T-helper 22 cell (primary cell): ENCODE results near the gene ZBTB48.
"Not testable (repeated sequence)": the region's sequence is repeated elsewhere in the genome, so short reads cannot be mapped to it uniquely, and the experiment has no call there.

Source experiments
- DNase-seq: peaks from one replicate; pipeline ENCODE4 v3.0.0-alpha.2; 2020; ENCODE audit warnings: low read depth

The ZBTB48 gene

DNA sequence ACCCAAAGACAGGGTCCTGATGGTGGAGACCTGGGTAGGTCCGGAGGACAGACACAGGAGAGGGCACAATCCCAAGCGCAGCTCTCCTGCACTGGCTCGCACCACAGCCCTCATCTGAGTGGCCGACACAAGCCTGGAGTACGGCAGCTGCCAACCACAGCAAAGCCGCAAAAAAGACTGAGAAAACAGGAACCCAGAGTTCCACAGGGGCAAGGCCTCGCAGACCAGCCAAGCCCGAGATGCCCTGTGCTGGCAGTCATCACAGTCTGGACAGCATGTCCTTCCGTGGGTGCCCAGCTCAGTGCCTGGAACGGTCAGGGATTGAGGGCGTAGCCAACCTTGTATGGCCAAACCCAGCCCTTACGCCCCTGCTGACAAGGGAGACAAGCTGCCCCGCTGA is 11.4 kb downstream of the ZBTB48 start:
- no peak for DNase-seq

DNA sequence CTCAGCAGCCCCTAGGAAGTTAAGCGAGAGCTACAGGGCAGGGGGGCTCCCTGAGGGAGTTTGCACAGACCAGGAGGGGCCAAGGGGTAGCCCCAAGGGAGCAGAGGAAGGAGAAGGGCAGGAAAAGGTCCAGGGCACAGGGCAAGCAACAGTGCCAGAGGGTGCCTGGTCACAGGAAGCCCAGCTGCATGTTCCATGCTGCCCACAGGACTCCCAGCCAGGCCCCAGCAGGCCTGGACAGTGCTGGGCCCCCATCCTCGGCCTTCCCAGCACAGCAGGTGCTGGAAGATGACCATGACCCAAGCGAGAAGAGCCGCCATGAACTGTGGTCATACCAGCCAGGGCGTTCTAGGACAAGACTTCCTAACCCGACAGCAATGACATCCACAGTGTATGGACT is 11.8 kb downstream of the ZBTB48 start:
- no peak for DNase-seq

DNA sequence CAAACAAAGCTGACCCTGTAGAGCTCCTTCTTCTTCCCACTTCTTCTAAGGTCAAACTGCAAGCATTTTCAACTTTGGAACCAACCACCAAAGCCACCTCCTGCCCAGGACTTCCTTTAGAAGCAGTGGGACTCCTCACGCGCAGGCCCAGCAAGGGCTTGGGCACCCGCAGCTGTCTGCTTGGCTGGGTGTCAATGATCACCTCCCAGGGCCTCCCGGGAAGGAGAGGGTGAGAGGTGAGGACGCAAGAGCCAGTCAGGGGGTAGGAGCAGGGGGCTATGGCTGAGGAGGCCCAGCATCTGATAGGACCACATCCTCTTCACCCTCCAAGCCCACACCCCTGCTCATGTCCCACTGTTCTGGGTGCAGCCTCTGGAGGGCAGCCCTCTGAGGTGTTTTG is 12.6 kb downstream of the ZBTB48 start:
- DNase-seq, result no peak

DNA sequence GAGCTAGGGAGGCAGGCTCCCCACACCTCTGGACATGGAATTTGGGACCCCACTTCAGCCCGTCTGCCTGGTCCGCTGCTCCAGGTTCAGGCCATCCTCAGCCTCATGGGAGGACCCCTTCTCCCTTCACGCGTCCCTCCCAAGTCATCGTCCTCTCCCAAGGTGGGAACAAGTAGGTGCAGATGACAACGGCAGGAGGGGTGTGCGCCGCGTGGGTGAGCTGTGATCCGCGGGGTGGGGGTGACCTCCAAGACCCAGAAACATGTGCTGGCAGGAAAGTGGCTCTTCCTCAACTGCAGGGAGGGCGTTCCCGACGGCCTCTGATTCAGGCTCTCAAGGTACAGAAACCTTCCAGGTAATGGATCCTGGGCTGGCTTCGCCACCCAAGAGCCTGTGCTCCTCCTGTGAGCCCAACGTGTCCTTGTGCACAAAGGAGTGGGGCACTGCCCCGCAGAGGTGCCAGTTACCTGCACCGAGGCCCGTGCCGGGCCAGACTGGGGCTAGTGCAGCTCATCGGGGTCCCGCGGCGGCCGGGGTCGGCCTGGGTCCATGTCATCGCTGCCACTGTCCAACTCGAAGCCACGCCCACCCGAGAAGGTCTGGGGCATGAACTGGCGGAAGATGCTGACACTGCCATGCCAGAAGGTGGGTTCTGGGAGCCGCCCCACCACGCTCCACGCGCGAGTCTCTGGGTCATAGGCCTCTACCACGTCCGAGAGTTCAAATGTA is 13.2 kb downstream of the ZBTB48 start:
- no peak for DNase-seq

DNA sequence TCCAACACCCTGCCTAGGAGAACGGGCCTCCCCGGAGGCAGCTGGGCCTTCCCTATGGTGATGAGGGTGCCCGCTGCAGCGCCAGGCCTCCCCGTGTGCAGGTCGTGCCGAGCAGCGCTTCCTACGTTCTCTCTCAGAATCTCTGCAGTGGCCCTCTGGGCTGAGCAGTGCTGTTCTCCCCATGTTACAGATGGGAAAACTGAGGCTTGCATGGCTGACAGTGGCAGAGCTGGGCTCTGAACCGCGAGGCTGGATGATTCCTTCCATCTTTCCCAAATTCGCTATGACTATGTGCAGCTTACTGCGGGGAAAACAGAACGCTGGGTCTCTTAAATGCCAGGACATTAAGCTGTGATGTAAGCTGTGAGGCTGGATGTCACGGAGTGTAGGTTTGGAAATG is 14.0 kb downstream of the ZBTB48 start:
- DNase-seq, result no peak

DNA sequence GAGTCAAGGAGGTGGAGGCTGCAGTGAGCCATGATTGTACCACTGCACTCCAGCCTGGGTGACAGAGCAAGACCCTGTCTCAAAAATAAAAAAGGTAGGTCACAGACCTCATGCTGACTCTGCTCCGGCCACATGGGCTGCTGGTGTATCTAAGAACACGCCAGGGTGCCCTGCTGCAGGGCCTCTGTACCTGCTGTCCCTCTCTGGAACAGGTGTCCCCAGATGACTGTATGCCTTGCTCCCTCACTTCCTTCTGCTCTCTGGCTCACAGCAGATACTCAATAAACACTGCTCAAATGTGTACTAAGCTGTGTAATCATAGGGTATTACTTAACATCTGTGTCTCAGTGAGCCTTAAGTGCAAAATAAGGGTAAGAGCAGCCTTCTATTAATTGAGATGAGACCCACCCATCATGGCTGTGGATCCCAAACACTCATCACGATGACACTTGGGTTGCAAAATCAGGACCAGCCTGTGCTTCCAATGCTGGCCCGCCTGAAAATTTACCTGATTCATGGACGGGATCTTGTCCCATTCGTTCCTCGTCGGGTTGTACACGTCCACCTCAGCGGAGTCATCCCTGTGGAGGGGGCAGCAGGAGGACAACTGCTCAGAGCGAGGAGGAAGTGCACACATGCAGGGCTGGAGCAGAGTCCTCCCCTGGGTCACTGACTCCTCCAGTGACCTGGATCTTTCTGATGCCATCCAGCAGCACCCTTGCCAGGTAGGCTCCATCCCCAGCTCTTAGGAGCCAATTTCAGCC is 15.4 kb downstream of the ZBTB48 start:
- DNase-seq, result no peak

DNA sequence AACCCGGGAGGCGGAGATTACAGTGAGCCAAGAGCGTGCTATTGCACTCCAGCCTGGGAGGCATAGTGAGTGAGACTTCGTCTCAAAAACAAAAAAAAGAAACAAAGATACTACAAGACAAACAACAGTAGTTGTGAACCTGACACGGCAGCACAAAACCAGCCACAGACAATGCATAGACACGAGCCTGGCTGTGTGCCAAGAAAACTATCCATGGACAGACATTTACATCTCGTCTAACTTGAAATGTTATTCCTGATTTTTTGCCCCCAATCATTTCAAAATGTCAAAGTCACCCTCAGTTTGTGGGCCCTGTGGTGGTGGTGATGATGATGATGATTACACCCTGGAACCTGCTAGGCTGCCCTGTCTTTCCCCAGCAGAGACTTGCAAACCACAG is 16.6 kb downstream of the ZBTB48 start:
- no peak for DNase-seq

DNA sequence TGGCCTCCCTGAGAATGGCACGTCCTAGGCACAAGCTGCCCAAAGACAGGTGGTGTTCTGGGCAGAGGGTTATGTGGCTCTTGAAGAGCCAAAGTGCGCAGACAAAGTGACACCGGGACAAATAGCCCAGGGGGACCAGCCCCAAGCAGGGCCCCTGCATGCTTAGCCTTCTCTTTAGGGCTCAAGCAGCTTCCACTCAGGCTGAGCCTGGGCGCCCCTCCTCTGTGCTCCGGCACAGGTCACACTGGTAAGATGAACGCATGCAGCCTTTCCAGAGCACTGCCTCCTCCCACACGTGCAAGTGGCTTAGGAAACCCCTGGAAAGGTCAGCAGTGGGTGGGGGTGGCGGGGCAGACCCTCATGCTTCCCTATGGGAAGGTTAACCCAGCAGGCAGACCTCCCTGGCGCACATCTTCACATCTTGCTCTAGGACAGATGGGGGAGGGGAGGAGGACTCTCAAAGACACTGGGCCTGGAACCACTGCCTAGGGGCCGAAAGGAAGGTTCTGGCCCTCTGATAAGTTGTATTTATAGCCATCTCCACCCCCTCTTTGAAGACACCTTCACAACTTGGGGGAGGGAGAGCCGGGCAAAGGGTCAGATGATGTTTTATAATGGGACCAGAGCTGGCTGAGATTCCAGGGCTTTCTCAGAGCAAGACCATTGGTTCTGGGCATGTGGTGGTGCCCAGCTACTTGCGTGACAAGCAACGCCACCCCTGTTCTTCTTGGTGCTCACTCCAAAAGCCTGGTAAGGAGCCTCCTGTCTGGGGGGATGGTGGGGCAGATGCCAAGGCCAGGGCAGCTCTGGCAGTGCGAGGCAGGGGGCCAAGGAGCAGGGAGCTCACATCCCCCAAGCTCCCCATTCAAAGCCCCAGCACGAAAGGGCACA is 17.3 kb downstream of the ZBTB48 start:
- no peak for DNase-seq

DNA sequence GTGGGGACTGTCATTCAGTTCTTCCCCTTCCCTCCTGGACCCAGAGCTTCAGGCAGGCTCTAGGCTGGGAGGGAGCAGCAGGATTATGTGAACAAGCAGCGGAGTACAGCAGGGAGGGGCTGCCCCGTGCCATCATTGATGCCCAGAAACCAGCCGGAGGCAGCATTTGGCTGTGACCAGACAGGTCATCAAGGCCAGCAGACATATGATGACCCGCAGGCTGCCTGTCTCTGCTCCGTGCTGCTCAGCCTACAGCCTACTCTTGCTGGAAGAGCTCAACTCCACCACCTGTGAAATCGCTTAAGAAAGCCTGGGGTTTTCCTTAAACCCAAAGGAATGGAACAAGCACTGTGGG is 18.0 kb downstream of the ZBTB48 start:
- DNase-seq, result no peak

DNA sequence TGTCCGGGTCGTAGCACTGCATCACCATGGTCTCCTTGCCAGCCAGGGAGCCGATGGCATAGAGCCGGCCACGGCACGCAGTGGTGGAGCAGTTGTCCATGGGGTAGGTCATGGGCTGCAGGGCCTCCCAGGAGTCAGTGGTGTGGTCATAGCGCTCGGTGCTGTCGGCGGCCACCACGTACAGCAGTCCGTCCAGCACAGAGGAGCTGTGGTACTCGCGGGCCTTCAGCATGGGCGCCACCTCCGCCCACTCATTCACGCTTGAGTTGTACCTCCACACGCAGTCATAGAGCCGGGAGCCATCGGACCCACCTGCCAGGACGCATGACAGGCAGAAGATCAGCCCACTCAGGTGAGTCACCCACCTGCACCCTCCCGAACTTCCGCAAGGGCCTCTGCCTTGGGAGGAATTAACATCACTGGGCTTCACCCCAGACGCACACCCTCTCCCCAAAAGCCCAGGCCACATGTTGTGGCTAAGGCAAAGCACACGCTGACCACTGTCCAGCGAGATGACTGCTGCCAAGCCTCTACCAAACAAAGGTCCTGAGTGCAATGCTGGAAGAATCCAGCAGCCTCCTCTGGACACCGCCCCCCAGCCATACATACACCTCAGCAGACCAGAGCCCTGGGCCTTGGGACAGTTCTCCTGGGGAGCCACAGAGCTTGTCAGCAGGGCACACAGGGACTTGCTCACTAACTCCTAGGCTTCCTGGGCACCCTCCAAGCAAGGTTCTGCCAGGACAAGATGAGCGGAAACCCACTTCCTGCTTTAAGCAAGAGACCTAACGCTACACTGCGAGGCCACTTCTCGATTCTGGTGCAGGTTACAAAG is 19.6 kb downstream of the ZBTB48 start:
- DNase-seq, result peak; percentile 45

DNA sequence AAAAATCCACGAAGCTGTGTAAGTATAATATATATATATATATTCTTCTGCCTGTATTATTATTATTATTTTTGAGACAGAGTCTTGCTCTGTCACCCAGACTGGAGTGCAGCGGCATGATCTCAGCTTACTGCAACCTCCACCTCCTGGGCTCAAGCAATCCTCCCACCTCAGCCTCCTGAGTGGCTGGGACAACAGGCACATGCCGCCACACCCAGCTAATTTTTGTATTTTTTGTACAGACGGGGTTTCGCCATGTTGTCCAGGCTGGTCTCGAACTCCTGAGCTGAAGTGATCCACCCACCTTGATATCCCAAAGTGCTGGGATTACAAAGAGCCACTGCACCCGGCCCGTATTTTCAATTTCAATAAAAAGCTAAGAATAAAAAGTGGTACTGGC is 20.2 kb downstream of the ZBTB48 start:
- not testable (repeated sequence) for DNase-seq

DNA sequence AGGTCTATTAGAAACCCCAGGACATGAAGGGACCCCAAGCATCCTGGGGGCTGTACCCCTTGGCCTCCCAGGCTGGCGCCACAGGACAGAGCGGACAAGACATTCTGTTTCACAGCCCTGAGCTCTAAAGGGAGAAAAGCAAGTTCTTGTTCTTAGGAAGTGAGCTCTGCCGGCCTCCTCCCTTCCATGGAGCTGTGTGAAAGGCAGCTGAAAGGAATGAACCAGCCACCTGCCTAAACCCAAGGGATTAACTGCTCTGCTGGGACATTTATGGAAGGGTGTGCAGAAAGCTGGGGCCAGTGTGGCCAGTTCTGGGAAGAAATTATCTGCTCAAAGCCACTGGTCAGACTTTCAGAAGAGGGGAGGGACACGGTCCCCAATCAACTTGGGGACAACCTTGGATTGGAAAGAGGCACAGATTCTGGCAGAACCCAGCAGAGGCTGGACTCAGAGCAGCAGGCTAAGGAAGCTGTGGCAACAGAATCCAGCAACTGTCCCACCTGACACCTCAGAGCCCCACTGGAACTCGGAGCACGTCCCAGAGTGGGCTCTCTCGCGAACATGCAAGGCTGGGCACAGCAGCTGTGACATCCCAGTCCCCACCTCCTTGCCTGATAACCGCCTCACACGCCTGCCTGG is 20.7 kb downstream of the ZBTB48 start:
- no peak for DNase-seq

DNA sequence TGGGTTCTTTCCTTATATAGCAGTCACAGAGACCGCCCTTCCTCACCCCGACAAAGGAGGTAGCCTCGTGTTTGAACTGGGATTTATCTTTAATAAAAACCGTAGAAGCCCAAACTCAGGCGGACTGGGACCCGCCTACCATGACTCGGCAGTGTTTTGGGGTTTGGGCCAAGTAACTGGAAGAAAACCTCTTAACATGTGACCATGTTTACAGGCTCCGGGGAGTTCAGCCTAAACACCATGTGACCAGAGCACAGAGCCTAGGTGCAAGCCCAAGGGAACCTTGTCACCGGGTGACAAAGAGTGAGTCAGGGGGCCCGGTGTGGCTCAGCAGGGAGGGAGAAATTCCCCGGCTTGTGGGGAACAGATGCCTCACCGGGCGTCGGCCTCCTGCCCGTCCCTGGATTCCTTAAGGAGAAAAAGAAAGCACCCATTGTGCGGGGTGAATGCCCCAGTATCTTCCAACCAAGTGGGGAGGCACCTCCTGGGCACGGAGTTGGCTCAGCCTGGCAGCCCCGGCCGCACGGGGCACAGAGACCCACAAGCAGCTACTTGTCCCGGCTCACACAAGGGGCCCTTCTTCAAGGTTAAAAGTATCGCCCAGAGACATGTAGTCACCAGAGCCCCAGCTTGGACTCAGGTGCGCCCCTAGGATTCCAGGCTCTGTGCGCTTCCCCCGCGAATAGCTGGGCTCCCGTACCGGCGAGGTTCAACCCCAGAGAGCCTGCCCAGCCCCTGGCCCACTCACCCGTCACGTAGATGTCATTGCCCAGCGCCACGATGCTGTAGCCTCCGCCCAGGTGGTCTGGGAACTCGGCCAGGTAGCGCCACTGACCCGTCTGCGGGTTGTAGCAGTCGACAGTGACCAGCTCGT is 21.5 kb downstream of the ZBTB48 start:
- peak; percentile 78 for DNase-seq

DNA sequence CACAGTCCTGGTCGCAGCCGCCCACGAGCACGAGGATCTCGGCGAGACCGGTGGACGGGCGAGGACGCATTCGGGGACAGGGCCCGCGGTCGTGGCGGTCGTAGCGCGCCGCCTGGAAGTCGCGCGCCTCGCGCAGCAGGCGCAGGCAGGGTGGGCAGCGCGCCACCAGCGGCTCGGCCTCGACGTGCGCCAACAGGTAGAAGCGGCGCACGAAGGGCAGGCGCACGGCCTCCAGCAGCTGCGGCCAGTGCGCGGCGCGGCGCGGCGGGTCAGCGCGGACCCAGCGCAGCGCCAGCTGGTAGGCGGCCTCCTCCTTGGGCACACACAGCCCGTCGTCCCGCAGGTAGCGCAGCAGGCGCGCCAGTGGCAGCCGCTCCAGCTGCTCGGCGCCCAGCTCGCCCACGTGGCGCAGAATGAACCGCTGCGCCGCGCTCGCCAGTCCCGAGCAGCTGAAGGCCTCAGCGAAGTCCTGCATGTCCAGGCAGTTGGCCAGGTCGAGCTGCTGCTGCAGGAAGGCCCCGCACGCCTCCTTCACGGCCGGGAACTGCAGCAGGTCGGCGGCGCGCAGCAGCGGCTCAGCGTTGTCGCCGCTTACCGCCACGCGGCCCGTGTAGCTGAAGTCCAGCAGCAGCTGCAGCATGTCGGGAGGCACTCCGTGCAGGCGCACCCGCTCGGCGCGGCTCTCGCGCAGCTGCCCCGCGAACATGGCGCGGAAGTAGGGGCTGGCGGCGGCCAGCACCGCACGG is 22.3 kb downstream of the ZBTB48 start:
- no peak for DNase-seq

DNA sequence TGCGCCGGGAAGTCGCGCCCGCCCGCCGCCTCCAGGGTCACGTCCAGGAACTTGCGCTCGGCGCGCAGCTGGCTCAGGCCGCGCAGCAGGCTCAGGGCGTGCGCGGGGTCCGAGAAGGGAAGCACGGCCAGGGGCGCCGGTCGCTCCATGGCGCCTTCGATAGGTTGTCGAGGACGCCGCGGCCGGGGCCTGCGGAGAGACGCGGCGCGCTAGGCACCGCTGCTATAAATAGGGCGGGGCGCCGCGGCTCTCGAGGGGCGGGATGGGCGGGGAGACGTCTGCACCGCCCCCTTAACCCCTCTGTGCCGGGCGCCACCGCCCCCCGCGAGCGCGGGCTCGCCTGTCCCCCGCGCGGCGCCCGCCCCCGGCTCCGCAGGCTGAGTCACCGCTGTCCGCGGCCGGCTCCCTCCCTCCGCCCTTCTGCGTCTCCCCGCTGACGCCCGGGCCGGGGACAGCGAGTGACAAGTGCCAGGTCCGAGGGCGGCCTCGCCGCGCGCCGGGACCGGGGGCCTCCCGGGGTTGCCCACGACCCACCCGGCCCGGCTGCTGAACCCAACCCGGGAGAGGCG is 23.0 kb downstream of the ZBTB48 start, which contains the start of gene KLHL21:
KLHL21 (minus strand) TSS at position 201 of the 569 bp plus-strand sequence; CDS start at position 149, 52 bp downstream.
- DNase-seq, result peak; percentile 75

DNA sequence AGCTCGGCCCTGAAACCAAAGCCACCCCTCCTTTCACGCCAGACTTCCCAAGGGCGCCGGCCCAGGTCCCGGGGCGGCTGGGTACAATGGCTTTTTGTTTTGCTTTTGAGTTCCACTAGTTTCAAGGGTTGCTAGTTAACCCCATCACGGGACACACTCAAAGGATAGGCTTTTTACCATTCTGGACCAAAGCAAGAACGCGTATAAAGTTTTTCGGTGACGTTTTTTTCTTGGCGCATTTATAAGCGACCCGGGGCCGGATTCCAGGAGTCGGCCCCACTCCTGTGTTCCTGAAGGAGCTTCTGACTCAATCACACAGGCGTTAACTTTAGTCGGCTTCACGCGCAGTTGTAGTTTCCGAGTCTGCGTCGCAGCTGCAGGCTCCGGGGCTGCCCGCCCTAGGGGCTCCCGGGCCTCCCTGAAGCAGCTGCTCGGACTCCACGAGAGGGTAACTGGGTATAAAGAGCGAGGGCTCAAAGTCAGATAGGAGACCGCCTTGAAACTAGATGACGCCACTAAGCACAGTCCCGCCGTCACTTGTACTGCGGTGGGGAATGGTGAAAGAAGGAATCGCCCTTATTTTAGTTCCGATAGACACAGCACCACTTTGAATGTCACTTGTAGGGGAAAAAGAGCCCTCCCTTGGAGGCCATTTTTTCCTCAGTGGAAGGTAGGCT is 23.6 kb downstream of the ZBTB48 start:
- DNase-seq, result peak; percentile 39

DNA sequence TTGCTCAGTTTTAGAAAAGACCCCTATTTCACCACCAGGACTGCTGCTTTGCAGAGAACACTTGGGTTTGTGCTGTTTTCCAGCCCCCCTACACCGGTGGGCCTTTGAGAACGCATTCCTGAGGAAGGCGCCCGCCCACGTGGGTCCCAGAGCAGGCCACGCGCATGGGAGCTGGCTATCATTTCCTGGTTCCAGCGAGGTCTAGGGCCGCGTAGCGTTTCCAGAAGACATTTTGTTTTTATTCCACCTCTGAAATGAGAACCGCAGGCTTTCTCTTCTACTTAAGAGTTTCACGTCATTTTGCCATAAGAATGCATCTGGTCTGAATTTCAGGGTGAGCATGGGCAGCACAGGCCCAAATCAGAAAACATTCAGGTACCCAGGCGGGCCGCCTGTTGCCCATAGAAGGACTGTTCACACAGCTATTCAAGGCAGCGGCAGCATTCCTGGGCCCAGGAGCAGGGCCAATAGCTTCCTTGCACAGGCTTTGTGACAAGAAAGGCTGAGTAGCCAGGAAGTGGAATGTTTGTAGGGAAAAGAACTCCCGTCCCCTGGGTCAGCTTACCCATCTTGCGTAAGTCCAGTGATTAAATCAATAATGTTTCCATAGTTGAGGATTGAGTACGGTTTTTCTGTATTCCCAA is 24.2 kb downstream of the ZBTB48 start:
- no peak for DNase-seq
